ENCODE measurements around the gene PKD2.

DNA sequence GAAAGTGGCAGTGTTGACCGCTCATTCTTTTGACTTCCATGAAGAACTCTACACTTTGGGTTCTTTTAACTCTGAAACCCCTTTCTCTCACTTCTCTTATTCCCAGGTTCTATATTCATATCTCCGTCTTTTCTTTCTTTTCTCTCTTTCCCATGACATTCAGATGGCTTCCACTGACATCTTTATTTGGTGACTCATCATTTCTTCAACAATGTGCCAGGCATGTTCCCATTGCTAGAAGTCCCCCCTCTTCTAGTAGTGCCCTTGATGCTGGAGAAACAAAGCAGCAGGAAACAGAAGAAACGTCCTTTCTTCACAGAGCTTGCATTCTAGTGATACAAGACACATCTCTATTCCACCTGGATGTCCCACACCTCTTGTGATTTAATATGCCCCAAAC, 33.3 kb downstream of the PKD2 start:
- TF ChIP-seq CTCF (conservative IDR thresholded peaks at IDR 0.05; ENCODE audit: low read length) (no peak), EZH2phosphoT487 (IDR thresholded peaks at IDR 0.05; ENCODE audit: borderline replicate concordance, low read depth, low read length) (no peak)

All from OCI-LY7 (cell line).